ENCODE results near the gene COL1A2.

COL1A2 gene

DNA sequence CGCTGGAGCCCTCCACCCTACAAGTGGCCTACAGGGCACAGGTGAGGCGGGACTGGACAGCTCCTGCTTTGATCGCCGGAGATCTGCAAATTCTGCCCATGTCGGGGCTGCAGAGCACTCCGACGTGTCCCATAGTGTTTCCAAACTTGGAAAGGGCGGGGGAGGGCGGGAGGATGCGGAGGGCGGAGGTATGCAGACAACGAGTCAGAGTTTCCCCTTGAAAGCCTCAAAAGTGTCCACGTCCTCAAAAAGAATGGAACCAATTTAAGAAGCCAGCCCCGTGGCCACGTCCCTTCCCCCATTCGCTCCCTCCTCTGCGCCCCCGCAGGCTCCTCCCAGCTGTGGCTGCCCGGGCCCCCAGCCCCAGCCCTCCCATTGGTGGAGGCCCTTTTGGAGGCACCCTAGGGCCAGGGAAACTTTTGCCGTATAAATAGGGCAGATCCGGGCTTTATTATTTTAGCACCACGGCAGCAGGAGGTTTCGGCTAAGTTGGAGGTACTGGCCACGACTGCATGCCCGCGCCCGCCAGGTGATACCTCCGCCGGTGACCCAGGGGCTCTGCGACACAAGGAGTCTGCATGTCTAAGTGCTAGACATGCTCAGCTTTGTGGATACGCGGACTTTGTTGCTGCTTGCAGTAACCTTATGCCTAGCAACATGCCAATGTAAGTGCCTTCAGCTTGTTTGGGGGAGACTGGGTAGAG, at the start of gene COL1A2:
COL1A2 (plus strand) TSS at position 459 of the 704 bp plus-strand sequence; CDS start at position 596, 137 bp downstream.
- no peak for DNase-seq

DNA sequence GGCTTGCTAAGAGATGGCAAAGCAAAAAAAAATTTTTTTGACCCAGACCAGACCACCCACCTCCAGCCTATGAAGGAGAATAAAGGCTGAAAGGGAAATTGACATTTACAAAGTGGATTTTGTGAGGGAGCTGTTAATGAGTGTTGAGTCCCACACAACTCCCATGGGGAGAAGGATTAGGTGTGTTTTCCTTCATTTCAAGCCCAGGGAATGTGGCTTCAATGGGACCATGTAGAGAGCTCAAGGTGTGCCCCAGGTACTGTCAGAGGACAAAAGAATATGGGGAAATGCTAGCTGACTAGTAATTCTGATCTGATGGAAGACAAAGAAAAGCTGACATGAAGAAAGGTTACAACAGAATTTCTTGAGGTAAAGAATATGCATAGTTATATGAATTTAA, 48.8 kb upstream of the COL1A2 start:
- DNase-seq = no peak

DNA sequence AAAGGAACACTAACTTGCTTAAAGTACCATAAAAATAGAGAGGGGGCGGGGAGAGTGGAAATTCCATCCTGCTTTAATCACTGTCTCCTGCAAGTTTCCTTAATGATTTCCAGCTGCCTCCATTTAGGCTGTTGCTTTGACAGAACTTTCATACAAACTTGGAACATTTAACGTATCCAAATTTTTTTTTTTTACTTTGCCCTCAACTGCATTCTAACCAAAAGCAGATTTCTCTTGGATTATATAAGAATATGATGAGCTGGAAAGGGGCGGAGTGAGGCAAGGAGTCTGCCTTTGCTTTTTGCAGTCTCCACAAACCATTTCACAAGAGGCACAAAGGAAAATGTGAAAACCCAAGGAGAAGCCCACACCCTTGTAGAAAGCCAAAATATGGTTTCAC, 46.6 kb upstream of the COL1A2 start:
- no peak for DNase-seq

DNA sequence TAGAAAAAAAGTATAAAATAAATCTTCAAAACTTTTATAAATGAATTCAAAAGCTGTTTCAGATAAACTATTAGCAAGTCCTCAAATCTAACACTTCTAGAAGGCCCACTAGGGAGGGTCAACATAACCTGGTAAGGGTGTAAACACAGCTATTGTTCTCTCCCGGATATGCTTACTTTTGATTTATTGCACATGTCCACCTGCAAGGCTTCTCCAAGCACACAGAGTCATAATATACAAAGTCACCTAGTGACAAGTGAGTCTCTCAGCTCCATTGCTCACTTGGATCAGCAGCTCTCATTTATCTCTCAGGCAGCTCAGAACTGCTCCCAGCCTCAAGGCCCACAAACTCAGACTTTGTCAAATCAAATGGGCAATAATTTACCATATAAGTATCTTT, 44.0 kb upstream of the COL1A2 start:
- DNase-seq = no peak

DNA sequence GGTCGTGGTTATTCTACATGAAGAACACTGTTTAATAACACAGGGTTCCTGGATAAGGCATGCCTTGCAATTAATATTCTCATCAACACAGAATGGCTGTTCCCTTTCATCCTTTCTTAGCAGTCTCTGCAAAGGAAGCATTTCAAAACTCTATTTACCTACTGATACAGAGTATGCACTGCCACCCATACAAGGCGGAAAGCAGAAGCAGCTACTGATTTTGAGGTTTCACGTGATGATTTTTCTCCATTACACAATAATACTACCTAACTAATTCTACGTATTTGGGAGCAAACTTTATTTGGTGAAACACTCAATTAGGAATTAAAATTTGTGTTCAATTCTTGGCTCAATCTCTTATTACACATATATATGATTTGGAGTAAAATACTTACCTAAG, 43.0 kb upstream of the COL1A2 start:
- no peak for DNase-seq

DNA sequence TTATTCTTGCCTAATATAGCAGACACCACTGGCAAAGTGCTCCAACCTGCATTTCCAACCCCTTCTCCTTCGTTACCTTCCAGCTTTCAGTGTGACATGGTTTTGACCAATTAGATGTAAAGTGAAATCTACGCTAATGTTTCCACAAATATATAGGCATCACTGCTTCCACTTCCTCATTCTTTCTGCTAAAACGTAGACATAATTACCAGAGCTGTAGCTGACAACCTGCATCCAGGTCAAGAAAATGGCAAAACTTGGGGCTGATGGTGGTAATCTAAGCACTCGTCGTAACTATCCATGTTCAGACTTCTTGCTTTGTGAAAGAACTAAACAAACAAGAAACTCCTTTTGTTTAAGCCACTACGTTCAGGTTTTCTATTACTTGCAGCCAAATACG, 41.8 kb upstream of the COL1A2 start:
- no peak for DNase-seq

DNA sequence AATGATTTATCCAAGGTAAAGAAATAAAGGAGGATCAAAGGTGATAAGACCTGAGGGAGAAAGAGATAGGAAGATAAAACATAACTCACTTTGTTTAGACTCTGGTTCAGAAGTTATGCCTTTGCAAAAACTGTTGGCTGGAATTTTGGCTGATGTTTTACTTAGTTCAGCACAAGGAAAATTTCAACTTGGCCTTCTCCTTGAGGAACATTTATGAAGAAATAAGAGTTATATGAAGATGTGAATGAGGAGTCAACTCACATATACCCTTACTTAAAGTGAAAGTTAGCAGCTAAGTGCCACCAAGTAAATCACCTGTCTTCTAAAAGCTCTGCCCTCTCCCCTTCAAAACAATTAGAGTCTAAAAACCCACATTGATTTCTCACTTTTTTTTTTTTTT, 39.7 kb upstream of the COL1A2 start:
- DNase-seq = no peak

DNA sequence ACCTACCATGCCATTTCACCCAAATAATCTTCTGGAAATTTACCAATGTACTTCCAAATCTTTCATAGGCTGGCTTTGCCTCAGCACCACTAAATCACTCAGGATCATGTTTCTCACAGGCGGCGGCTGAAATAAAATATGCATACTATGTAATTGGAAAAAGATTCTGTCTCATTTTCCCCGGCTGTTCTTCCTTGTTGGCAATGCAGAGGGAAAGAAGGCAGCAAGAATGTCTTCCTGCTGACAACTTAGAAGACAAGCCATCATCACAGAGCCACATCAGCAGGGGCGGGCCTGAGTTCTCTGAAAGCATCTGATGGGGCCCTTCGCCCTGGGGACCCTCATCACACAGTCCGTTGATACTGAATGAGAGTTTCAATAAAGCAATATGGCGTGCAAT, 39.2 kb upstream of the COL1A2 start:
- DNase-seq = no peak

DNA sequence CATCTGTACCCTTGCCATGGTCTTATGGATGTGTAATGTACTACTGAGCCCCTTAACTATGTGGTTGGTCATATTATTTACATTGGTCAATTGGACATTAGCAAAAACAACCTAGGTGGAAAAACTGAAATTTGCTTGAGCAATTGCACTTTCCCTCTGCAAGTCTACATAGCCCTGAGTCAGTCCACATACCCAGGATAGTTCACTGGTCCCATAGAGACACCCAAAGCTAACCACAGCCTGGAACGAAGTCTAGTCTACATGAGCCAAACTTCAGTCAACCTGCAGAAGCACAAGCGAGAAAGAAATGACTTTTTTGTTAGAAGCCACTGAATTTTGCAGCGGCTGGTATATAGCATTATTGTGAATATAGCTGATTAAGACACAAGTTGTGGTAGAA, 37.6 kb upstream of the COL1A2 start:
- no peak for DNase-seq

DNA sequence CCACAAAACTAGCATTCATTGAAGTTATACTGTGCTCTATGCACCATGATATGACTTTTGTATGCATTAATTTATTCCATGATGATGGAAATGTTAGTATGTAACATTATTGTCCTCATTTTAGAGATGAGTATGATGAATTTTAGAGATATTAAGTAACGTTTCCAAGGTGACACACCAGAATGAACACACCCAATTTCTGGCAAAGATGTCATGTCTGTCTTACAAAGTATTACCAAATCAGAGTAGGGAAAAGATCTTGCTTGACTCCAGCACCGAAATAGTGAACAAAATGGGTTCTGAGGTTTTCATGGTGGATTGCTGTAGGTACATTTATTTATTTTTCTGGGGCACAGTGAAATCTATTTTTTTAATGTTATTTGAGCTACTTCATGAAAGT, 33.8 kb upstream of the COL1A2 start:
- no peak for DNase-seq

DNA sequence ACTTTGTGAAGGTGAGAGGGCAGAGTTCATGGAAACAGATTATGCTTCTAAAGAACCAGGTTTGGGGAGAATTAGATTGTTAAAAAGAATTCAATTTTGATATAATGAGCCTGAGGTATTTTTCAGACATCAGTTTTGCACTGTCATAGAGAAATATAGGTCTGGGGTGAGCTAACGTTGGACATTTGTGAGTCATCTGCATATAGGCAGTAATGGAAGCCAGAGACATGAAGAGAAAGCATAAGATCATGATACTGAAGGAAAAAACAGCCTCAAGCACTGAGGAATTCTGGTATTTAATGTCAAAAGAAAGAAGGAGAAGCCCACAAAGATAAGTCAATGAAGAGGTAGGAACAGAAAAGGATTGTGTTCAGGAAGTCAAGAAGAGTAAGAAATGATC, 32.4 kb upstream of the COL1A2 start:
- DNase-seq = no peak

DNA sequence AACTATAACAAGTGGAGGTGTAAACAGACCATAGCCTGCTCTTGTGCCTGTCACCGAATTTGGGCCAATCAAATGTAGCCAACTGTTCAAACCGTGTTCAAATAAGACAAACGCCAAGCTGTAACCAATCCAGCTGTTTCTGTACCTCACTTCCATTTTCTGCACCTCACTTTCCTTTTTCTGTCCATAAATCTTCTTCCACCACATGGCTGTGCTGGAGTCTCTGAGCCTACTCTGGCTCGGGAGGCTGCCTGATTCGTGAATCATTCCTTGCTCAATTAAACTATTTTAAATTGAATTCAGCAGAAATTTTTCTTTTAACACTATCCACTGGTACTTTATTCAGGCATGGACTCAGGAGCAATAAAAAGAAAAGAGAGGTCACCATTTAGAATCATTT, 29.9 kb upstream of the COL1A2 start:
- no peak for DNase-seq

DNA sequence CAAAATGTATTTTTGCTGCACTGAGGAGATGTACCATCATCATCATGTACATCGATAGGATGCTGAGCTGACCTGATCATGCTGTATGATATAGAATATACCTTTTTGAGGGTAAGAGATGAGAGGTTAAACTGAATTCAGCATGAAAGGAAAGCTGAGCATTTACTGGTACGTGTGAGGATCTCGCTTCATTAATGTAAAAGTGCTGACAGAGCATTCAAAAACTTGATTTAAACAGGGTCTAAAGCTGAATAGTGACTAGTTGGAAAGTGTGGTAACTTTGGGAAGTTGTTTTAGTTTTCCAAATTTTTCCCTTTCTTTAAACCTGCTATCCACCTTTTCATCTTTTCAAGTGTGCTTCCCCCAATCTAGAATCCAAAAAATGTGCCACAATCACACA, 28.5 kb upstream of the COL1A2 start:
- no peak for DNase-seq

DNA sequence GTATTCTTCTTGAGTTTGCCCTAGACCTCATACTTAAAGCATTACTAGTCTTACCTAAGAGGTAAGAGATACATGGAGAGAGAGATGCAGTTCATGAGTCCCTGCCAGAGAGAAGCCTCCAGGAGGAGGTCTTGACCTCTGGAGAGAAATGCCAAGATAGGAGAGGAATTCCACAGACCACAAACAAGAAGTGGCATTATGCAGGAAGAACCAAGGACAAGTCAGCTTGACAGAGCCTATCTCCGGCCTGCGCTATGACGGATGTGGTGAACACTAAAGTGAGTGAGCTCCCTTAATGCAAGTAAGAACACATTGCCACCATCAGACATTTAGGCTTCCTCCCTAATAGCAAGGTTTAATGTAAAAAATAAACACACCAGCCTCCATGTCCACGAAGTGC, 27.9 kb upstream of the COL1A2 start:
- no peak for DNase-seq

DNA sequence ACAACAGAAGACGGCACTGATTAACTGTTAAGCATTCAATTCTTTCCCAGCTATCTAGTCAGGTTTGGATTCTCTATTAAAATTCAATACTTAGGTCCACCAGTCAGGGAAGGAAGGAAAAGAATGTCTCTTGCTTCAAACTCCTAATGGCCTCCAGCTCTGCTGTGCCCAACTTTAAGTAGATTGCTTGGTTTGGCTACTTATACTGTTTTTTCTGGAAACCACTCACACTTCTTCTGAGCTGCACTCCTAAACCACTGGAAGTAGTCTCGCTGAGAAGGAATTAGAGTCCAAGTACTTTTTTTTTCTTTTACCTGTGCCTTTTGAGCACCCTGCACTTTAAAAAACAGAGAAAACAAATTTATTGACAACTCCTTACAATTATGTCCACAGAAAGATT, 26.7 kb upstream of the COL1A2 start:
- no peak for DNase-seq

DNA sequence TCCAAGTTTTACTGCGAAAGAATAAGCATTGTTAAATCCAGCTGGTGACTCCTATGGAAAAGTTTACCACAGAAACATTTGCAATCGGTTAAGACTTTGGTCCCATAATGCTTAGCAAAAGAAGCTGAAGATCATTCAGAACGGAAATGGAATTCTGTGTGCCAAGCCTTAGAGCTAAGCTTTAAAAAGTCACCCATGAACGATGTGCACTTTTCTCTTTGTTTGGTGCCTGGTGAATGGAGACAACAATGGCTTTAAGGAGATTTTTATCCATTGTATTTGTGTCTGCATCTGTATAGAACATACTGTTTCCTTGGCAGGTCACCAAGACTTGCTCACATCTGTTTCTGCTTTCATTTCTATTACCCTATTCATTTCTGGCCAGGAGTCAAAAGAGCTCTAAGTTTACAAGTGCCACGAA, 26.3 kb upstream of the COL1A2 start:
- no peak for DNase-seq

DNA sequence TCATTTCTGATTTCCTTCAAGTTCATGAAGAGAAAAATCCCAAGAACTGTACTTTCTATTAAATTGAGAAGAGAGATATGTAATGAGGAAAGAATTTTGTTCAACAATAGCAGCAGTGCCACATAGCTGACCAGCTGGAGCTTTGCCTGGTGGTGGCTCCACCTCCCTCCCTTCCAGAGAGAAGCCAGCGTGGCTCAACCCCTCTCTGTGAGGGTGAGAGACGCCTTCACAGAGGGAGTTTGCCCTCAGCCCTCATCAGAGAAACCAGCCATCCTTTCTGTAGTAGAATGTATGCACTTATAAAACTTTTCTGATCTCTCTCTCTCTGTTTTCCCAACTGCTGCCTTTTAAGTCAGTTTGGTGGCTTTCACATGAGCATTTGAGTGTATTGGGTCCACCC, 20.5 kb upstream of the COL1A2 start:
- DNase-seq = no peak

DNA sequence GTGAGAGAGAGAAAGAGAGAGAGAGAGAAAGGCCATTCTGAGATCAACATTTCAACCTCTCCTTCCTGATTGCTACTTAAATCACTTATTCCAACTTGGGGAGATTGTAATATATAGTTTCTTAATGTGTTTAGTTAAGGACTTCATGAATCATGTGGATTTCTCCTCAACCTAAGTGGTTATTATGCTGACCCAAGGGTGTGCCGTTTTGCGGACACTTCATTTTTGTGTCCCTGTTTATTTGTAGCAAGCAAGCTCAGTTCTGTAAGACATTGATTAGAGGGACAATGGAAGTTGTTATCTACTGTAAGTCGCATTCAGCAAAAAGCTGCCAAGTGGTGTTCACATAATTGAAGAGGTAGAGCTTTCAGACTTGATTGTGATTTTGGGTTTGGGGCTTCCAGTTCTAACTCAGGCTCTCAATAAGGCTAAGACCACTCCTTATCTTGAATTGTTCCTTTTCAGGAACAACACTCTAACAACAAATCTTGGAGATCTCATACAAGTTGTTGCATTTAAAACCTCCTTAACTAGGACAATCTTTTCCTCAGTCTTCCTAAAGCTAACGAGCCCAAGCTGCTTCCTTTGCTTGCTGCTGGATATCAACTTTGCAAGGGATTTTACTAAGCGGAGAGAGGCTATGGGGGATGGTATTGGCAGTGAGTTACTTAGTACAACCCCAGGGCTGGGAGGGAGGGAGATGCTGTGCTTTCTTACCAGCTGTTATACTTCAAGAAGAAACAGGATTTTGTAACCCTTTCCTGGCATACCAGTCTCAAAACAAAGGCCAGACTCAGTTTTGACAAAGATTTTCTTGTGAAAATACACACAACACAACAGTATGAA, 19.8 kb upstream of the COL1A2 start:
- no peak for DNase-seq

DNA sequence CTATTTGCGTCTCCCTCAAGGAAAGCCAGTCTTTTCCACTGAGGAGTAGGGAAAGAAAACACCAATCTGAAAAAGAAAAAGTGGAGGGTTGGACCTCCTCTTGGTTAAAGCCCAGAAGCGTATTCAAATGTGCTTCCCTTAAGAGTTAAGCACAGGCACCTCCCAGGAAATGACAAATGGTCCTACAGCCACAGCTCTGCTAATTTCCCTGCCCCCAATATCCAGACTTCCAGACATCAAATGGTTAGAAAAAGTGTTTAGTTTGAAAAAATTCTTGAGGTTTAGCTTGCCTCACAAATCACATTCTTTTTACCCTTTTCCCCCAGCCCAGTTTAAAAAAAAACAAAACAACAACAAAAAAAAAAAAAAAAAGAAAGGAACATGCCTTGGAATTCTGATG, 19.0 kb upstream of the COL1A2 start:
- no peak for DNase-seq

DNA sequence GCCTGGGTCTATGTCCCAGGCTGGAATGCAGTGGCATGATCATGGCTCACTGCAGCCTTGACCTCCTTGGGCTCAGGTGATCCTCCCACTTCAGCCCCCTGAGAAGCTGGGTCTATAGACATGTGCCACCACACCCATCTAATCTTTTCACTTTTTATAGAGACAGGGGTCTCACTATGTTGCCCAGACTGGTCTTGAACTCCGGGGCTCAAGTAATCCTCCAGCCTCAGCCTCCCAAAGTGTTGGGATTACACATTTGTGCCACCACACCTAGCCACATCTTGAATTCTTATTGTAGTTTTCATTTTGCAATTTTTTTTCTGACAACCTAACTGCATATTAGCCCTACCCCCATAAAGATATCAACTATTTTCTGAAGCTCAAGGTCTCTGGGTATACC, 18.4 kb upstream of the COL1A2 start:
- DNase-seq = no peak

DNA sequence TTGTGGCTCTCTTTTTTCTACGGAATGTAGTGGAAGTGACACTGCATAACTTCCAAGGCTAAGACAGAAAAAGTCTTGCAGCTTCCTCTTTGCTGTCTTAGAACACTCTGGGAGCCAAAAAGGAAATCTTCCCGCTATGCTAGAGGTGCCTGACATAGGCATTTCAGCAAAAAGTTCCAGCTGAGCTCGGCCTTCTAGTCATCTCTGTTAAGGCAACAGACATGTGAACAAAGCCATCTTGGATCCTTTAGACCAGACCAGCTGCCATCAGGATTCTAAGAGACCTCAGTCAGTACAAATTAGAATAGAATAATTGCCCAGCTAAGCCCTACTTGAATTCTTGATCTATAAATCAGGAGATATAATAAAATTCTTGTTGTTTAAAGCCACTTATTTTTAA, 16.3 kb upstream of the COL1A2 start:
- no peak for DNase-seq

DNA sequence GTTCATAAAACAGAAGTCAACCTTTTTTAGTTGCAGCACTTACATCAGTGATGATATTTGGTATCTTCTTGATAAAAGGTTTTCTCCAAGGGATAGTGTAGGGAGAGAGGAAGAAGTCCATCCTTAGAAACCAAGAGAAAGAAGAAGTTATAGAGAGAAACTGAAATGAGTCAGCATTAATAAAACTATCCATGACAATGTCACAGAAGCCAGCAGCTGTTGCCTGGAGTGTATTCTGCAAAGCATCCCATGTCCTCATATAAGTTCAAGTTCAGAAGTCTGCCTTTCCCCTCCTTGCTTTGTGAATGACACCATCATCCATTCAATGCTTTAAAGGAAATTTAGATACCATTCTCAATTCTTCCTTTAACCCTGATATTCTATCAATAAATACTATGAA, 14.4 kb upstream of the COL1A2 start:
- no peak for DNase-seq

DNA sequence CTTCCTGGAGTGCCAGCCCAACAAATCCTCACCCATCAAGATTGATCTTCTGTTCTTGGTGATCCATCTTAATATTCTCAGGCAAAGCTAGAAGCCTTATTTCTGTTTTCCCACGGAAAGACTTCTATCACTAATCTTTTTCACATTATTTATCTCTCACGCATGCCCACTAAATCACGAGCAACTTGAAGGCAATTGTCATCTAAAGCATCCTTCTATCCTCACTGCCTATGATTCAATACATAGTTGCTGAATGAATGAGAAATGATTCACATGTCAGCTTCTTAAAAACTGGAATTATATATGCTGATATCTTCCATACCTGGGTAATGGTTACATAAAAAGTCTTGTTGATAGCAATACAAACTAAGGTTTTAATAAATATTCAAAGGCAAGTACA, 12.6 kb upstream of the COL1A2 start:
- no peak for DNase-seq

DNA sequence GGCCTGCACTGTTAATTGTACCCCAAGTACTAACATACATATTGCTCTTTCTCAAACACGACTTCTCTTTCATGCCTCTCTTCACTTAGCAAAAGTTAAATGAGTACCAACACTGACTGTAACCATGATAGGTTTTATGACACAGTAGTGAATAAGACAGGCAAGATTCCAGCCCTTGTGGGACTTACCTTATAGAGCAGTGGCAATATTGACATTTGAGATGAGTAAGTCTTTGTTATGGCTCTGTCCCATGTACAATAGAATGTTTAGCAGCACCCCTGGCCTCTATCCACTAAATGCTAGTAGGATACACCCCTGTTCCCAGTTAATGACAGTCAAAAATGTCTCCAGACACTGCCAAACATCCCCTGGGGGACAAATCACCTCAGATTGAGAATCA, 11.9 kb upstream of the COL1A2 start:
- no peak for DNase-seq

DNA sequence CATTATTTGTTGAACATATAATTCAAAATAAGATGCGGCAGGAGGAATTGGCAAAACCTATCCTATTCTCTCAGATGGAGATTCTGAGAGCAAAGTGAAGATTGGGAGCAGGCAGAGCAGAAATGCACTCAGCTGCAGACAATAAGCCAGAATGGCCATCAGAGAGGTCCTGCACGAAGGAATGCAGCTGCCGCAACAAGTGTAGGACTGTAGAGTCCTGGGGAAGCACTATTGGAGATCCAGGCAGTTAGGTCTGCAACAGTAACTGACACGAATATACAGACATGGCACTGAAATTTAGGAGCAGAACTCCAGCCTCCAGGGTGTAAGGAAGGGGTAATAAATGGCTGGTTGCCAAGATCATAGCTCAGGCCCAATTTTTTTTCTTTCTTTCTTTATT, 10.4 kb upstream of the COL1A2 start:
- no peak for DNase-seq

Data from stimulated activated CD4-positive, alpha-beta T cell treated with anti-CD3 and anti-CD28 coated beads, Interleukin-4, amount 100 ng/mL, for 4 hours (primary cell).